Measurements from ENCODE around the gene SLC35E3.

- TF ChIP-seq EZH2 (optimal IDR thresholded peaks at IDR 0.05; ENCODE audit: low read depth, low read length), result no peak
- no peak for TF ChIP-seq CTCF (IDR thresholded peaks at IDR 0.05; ENCODE audit: low read length)
Measured at GRCh38 chr12:68800294-68800693, 54.3 kb downstream of the SLC35E3 start.

Data from MM.1S (cell line).